Panc1 (cell line): ENCODE data around the gene ADPRHL1. TPM values are rescaled to one million over a fixed set of nuclear protein-coding genes. Genes with fewer than 3 reads are reported as not detected.

Source experiments
- ATAC-seq: fragments of 200-7000 bp; cut with Tn5 transposase; 2 replicates; pipeline ENCODE4 v1.9.1; 2020; ENCODE audit warnings: mild to moderate bottlenecking, moderate library complexity
- BruUV-seq: library from RNA; stranded (reverse); fragments of 400-500 nt; replicated peaks from 2 replicates; lab custom pipeline; 2021; lab: Mats Ljungman, UMichigan
- CTCF ChIA-PET: fragments of 300-600 bp; sonication (Branson Sonifier 250); formaldehyde crosslinking; loops from one replicate; lab custom pipeline; 2022; ENCODE audit warnings: antibody characterized with exemption; lab: Charles Lee
- POLR2A ChIA-PET: fragments of 300-600 bp; sonication (Branson Sonifier 250); formaldehyde crosslinking; loops from one replicate; lab custom pipeline; 2022; ENCODE audit warnings: antibody characterized with exemption; lab: Charles Lee
- DNase-seq: peaks from one replicate; pipeline ENCODE4 v3.0.0-alpha.2; 2010; ENCODE audit warnings: low read depth, low spot score
- H3K27ac ChIP-seq: 2 replicates; pipeline ENCODE4 v1.5.1; 2011; ENCODE audit warnings: mild to moderate bottlenecking, low read length, inconsistent platforms
- H3K27me3 ChIP-seq: fragments of 200-500 bp; sonication (Bioruptor generic); 2 replicates; pipeline ENCODE4 v1.6.0; 2014; ENCODE audit warnings: low read length, inconsistent platforms; ENCODE audit not compliant: control insufficient read depth, insufficient read depth
- H3K36me3 ChIP-seq: fragments of 200-500 bp; sonication (Bioruptor generic); 2 replicates; pipeline ENCODE4 v1.5.1; 2014; ENCODE audit warnings: inconsistent platforms, mild to moderate bottlenecking, low read length, moderate library complexity; ENCODE audit not compliant: control insufficient read depth, insufficient read depth
- H3K4me1 ChIP-seq: 2 replicates; pipeline ENCODE4 v1.5.1; 2011; ENCODE audit warnings: inconsistent platforms, mild to moderate bottlenecking, low read length, moderate library complexity; ENCODE audit not compliant: control insufficient read depth, insufficient read depth
- H3K4me3 ChIP-seq, 2 experiments: 2 replicates each; pipeline ENCODE4 v1.5.1; 2011 to 2012; ENCODE audit warnings: low read depth in 2 of 2, low read length in 2 of 2, mild to moderate bottlenecking in 2 of 2, inconsistent platforms in 1 of 2, moderate library complexity in 1 of 2
- H3K9me3 ChIP-seq: fragments of 200-500 bp; sonication (Bioruptor generic); 2 replicates; pipeline ENCODE4 v1.5.1; 2014; ENCODE audit warnings: low read depth, mild to moderate bottlenecking, inconsistent platforms, low read length, moderate library complexity; ENCODE audit not compliant: control insufficient read depth, insufficient read depth
- CTCF ChIP-seq: fragments of 450-650 bp; IDR thresholded peaks from 2 replicates; pipeline ENCODE4 v1.5.1; 2017; ENCODE audit warnings: mild to moderate bottlenecking
- POLR2AphosphoS5 ChIP-seq: IDR thresholded peaks from 2 replicates; pipeline ENCODE4 v1.6.1; 2012; ENCODE audit warnings: mild to moderate bottlenecking, low read depth, low read length, moderate library complexity
- REST ChIP-seq, 2 experiments: IDR thresholded peaks; 2 replicates each; pipeline ENCODE4 v1.6.1; 2011 to 2012; ENCODE audit warnings: low read depth in 2 of 2, control low read depth in 1 of 2, low read length in 1 of 2, mild to moderate bottlenecking in 1 of 2, moderate library complexity in 1 of 2; ENCODE audit not compliant: insufficient read depth in 1 of 2
- SIN3A ChIP-seq: IDR thresholded peaks from 2 replicates; pipeline ENCODE4 v1.6.1; 2012; ENCODE audit warnings: low read depth, mild to moderate bottlenecking, low read length, moderate library complexity, borderline replicate concordance; ENCODE audit not compliant: insufficient read depth
- TCF7L2 ChIP-seq: IDR thresholded peaks from 2 replicates; pipeline ENCODE4 v1.6.1; 2011; ENCODE audit warnings: mild to moderate bottlenecking, low read depth, low read length, inconsistent platforms
- in situ Hi-C: cut with HindIII; loops from 2 replicates; pipeline ENCODE4 v1.10.0; 2016; ENCODE audit warnings: low sequenced_read_pairs, low pct_unique_long_range_greater_than_20kb
- intact Hi-C: fragments of 100-400 bp; cut with micrococcal nuclease; formaldehyde crosslinking; loops from one replicate; pipeline ENCODE4 v1.10.0; 2022; ENCODE audit not compliant: unreplicated experiment
- total RNA-seq: library from RNA; stranded (reverse); gene quantifications from one replicate; pipeline ENCODE4 v1.2.1, GENCODE V29; 2021; ENCODE audit not compliant: unreplicated experiment

Gene ADPRHL1
- total RNA-seq, 1 experiment from 2014 or later, result 4.8 TPM

GRCh38 chr13:113425941-113426590 lies 27.2 kb downstream of the ADPRHL1 start:
- intact Hi-C loops, result loop anchor here (5.0 kb wide), 1 partner anchor 374 kb away; no protein-coding TSS in a partner anchor
- Histone ChIP-seq H3K9me3 (no peaks in the 10 kb centered on the region), H3K4me3 (no peak overlapping the region), H3K27me3 (no peaks in the 10 kb centered on the region), H3K36me3 (no peaks in the 10 kb centered on the region), H3K4me1 (no peaks in the 10 kb centered on the region), H3K27ac (no peak overlapping the region)
- no peak for TF ChIP-seq TCF7L2
- no peak for TF ChIP-seq SIN3A
- TF ChIP-seq POLR2AphosphoS5, result no peak
- TF ChIP-seq CTCF, result no peak
- no peak for TF ChIP-seq REST (IDR thresholded peaks at IDR 0.05; ENCODE audit: insufficient read depth in 1 of 2, low read depth in 2 of 2, low read length in 1 of 2)
- DNase-seq (no peak), ATAC-seq (no peak)
- BruUV-seq, result no TSS peak
- CTCF ChIA-PET, result no interaction called here
- POLR2A ChIA-PET, result no interaction called here
- in situ Hi-C loops, result no loop called here

- BruUV-seq, result no TSS peak
- Histone ChIP-seq H3K4me1 (no peaks in the 10 kb centered on the region), H3K9me3 (no peaks in the 10 kb centered on the region), H3K36me3 (no peaks in the 10 kb centered on the region), H3K4me3 (no peak overlapping the region), H3K27ac (no peak overlapping the region), H3K27me3 (no peaks in the 10 kb centered on the region)
- DNase-seq (no peak), ATAC-seq (peak; percentile 9; the same call in 1 of the 2 replicates)
- intact Hi-C loops (no loop called here), in situ Hi-C loops (no loop called here)
- no peak for TF ChIP-seq POLR2AphosphoS5
- TF ChIP-seq REST (IDR thresholded peaks at IDR 0.05; ENCODE audit: insufficient read depth in 1 of 2, low read depth in 2 of 2, low read length in 1 of 2), result no peak
- no peak for TF ChIP-seq CTCF
- no peak for TF ChIP-seq TCF7L2
- TF ChIP-seq SIN3A, result no peak
- CTCF ChIA-PET, result interaction anchor here (0.5 kb wide), 1 partner anchor 24 kb away, joined by 5 read pairs; no protein-coding TSS in a partner anchor
- POLR2A ChIA-PET, result no interaction called here
Observed at GRCh38 chr13:113423520-113424163, 29.6 kb downstream of the ADPRHL1 start.
